GM21737 (cell line): ENCODE results near the gene PPP1R8.
A peak's percentile ranks its signal among the peaks of the same experiment; 100 is the strongest.
"Not testable (repeated sequence)": the region's sequence is repeated elsewhere in the genome, so short reads cannot be mapped to it uniquely, and the experiment has no call there.

Experiments used
- ATAC-seq: cut with Tn5 transposase; IDR thresholded peaks from one replicate; pipeline ENCODE4 v1.9.1; 2021; ENCODE audit warnings: mild to moderate bottlenecking, moderate library complexity; ENCODE audit not compliant: unreplicated experiment

Gene PPP1R8

GRCh38 chr1:27831568-27832410, 1.2 kb downstream of the PPP1R8 start:
- ATAC-seq: no peak

DNA sequence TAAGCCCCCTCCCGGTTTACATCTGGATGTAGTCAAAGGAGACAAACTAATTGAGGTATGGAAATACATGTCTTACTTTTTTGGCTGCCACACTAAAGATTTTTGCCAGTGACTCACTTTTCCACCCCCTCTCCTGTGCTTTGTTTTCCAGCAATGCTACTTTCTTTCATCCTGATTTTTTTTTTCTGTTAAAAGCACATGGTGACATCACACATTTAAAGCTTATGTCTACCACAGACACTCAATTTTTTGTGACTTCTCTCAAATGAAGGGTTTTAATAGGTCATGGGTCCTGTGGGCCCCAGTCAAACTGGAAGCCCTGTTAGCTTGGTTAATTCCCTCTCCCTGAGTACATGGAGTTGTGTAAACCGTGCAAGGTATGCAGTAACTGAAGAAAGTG, 2.2 kb downstream of the PPP1R8 start:
- ATAC-seq: no peak

- ATAC-seq: no peak
These were observed 2.9 kb downstream of the PPP1R8 start for GRCh38 chr1:27833470-27833869.

- ATAC-seq: no peak
These were observed 4.5 kb downstream of the PPP1R8 start for GRCh38 chr1:27835046-27835445.

- ATAC-seq: no peak
These were observed 4.9 kb downstream of the PPP1R8 start for GRCh38 chr1:27835501-27835900.

GRCh38 chr1:27849951-27850350, 19.4 kb downstream of the PPP1R8 start:
- ATAC-seq: no peak

DNA sequence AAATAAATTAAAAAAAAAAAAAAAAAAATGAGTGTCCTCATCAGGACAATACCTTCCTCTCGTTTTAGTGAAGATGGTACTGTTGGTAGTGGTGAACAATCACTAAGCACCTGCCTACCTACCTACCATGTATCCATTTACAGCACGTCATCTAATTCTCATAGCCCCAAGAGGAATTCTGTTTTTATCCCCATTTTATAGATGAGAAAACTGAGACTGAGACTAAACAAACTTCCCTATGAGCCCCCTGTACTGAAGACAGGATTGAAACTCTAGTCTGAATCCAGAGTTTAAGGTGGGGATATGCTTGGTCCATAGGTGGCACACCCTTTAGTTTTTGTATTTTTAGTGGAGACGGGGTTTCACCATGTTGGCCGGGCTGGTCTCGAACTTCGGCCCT, 24.5 kb downstream of the PPP1R8 start:
- no peak for ATAC-seq

- ATAC-seq: no peak
These were observed 26.2 kb downstream of the PPP1R8 start for GRCh38 chr1:27856561-27857343.

DNA sequence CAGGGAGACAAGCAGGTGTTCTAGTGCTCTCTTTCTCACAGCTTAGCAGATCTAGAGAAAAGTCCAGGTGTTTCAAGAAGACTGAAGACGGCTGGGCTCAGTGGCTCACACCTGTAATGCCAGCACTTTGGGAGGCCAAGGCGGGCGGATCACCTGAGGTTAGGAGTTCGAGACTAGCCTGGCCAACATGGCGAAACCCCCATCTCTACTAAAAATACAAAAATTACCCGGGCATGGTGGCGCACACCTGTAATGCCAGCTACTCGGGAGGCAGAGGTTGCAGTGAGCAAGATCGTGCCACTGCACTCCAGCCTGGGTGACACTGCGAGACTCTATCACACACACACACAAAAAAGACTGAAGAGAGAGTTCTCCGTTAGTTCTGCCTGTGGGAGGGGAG, 27.0 kb downstream of the PPP1R8 start:
- ATAC-seq: not testable (repeated sequence)

- no peak for ATAC-seq
These were observed 27.7 kb downstream of the PPP1R8 start for GRCh38 chr1:27858072-27858948.

DNA sequence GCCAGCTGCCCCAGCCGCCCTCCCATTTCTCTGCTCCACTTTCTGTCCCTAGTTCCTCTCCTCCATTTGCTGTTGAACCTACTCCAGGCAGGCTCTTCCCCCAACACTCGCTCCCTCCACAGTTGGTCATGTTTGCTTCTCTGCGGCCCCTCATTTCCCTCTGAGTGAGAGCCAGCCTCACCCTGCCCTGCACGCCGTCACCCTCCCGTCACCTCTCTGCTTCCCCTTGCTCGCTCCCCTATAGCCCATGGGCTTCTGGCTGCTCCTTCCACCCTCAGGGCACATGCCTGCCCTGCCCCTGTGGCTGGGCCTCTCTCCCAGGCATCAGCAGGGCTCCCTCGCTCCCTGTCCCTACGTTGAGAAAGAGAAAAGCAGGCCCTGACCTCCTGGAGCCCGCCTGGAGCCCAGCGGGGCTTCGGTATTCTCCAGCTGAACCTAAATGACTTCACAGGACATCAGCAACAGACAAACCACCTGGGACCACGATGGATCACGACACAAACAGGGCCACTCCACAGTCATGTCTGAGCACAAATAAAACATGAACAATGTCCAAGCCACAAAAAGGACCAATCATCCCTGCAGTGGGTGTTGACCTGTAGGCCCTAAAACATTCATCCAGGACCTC, 28.5 kb downstream of the PPP1R8 start:
- no peak for ATAC-seq

DNA sequence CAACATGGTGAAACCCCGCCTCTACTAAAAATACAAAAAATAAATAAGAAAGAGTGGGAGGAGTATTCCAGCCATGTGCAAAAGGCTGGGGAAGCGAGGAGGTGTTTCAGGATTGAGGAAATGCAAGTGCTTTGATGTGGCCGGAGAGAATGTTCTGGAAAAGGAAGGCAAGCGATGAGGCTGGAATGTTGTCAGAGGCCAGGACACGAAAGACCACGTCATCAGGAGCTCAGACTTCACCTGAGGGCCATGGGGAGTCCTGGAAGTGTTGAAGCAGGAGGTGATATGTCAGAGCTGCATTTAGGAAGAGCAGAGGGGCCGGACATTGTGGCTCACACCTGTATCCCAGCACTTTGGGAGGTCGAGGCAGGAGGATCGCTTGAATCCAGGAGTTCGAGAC, 30.9 kb downstream of the PPP1R8 start:
- no peak for ATAC-seq

GRCh38 chr1:27862004-27862403, 31.4 kb downstream of the PPP1R8 start:
- ATAC-seq: no peak

- peak; percentile 52 for ATAC-seq
These were observed 32.3 kb downstream of the PPP1R8 start for GRCh38 chr1:27862671-27863537.

- no peak for ATAC-seq
These were observed 32.9 kb downstream of the PPP1R8 start for GRCh38 chr1:27863538-27863915.

DNA sequence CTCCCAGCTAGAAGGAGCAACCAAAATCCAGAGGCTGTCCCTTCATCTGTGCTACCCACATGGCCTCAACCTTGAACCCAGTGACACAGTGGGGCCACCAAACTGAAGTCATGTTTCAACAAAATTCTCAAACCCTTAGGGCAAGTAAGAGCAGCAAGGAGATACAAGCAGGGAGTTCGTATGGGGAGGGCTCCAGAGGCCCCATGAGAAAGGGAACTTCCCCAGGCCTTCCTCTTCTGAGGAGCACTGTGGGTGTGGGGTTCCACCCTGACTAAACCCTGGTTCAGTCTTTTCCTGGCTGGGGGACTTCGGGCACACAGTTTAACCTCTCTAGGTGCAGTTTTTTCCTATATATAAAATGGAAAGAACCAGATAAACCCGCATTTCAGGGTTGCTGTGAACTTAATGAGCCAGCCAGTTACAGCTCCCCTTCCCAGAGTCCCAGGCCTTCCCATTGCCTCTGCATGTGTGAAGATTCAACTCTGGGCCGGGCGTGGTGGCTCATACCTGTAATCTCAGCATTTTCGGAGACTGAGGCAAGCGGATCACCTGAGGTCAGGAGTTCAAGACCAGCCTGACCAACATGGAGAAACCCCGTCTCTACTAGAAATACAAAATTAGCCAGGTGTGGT, 33.8 kb downstream of the PPP1R8 start:
- no peak for ATAC-seq

GRCh38 chr1:27865821-27866220, 35.2 kb downstream of the PPP1R8 start:
- no peak for ATAC-seq

DNA sequence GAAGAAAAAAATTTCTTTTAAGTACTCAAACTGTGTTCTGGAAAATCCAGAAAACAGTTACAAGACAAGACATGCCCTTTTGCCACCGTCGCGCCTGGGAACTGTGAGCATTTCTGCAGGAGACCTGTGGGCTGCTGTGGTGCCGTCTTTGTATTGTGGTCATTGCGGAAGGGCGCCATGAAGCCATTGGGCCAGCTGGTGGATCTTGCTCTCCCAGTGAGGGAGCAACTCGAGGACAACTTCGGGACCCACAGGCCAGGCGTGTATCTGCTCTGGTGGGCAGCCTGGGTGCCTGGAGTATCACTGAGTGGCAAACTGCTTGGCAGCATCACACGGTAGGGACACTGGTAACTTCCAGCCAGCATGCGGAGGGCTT, 38.0 kb downstream of the PPP1R8 start:
- no peak for ATAC-seq

DNA sequence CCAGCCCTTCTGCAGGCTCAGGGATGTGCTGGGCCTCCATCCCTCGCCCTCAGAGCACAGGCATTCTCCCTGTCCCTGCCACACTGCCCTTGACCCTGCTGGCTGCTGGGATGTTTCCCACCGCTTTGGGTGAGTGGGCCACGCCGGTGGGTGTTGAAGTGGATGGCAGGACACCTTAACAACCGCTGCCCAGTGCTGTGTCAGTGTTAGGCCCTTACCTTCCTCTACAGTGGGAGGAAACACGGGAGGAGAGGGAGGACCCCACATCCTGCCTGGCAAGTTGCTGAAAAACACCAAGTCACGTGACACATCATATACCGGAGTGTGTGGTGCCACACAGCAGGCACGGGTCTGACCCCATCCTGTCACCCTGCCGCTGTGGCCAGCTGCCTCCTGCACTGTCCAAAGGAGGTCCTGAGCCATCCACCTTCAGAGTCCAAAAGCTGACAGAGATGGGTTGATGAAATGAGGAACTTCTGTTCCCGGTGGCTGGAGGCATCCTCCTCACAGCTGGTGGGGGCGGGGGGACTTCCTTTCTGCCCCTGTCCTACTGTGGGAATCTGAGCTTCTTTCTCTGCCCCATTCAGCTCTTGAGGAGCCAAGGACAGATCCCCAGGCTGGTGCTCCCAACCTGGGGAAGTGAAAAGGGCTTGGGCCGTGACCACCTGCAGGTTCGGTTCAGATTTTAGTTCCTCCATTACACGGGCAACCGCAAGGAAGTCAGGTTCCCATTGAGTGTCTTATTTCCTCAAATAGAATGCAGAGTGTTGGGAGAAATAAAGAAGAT, 38.5 kb downstream of the PPP1R8 start:
- ATAC-seq: no peak
